Cerebellar nuclear complex (tissue), 1 donor: ENCODE results near the gene CACFD1.

Source experiments
- DNase-seq, 2 experiments: peaks; one replicate each; lab custom pipeline; 2025; lab: John Stamatoyannopoulos, UW

Gene CACFD1

GRCh38 chr9:133484671-133485437 is 25.1 kb downstream of the CACFD1 start:
- DNase-seq: no peak

- DNase-seq: no peak
Observed at GRCh38 chr9:133485531-133486260, 25.9 kb downstream of the CACFD1 start.

GRCh38 chr9:133487331-133487725 is 27.6 kb downstream of the CACFD1 start:
- DNase-seq: no peak

- DNase-seq: no peak
Observed at GRCh38 chr9:133488686-133489252, 29.0 kb downstream of the CACFD1 start.

GRCh38 chr9:133489253-133490190 is 29.7 kb downstream of the CACFD1 start:
- no peak for DNase-seq

GRCh38 chr9:133490201-133490681 is 30.5 kb downstream of the CACFD1 start:
- DNase-seq: no peak

GRCh38 chr9:133490865-133491655 is 31.3 kb downstream of the CACFD1 start:
- no peak for DNase-seq

- no peak for DNase-seq
Observed at GRCh38 chr9:133491656-133491925, 31.8 kb downstream of the CACFD1 start.

GRCh38 chr9:133492061-133493021 is 32.6 kb downstream of the CACFD1 start:
- no peak for DNase-seq

GRCh38 chr9:133493428-133493827 is 33.6 kb downstream of the CACFD1 start:
- DNase-seq: no peak

GRCh38 chr9:133493845-133494540 is 34.2 kb downstream of the CACFD1 start:
- DNase-seq: no peak

- DNase-seq: no peak
Observed at GRCh38 chr9:133494636-133495326, 35.0 kb downstream of the CACFD1 start.

- DNase-seq: no peak
Observed at GRCh38 chr9:133495327-133496293, 35.8 kb downstream of the CACFD1 start.

- DNase-seq: no peak
Observed at GRCh38 chr9:133496861-133497842, 37.4 kb downstream of the CACFD1 start.

GRCh38 chr9:133499132-133499891 is 39.5 kb downstream of the CACFD1 start:
- no peak for DNase-seq

- DNase-seq: no peak
Observed at GRCh38 chr9:133499892-133500270, 40.1 kb downstream of the CACFD1 start.
